Stimulated activated CD4-positive, alpha-beta T cell treated with anti-CD3 and anti-CD28 coated beads, Interleukin-1b, Interleukin-23, amount 100 ng/mL, for 24 hours (primary cell): ENCODE measurements around the gene PACRG.

Experiments
- DNase-seq, 4 experiments: peaks; one replicate each; pipeline ENCODE4 v3.0.0-alpha.2; 2020; ENCODE audit warnings: low read depth in 4 of 4, low spot score in 1 of 4

PACRG gene

DNA sequence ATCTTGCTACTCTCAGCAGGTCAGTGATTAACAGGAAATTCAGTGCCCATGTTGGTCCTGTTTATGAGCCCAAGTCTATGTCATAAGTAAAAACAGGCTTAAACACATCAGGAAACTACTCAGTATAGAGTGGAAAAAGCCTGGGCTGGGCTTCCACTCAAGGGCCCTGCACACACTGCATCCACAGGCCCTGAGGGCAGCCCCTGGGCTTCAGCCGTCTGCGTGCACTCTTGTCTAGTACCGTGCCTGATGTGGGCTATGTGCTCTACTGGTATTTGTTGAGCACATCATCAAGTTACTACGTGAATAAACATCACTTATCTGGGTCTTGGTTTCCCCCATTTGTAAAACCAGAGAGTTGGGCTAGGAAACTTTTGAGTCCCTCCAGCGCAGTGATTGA, 135.2 kb downstream of the PACRG start:
- no peak for DNase-seq

DNA sequence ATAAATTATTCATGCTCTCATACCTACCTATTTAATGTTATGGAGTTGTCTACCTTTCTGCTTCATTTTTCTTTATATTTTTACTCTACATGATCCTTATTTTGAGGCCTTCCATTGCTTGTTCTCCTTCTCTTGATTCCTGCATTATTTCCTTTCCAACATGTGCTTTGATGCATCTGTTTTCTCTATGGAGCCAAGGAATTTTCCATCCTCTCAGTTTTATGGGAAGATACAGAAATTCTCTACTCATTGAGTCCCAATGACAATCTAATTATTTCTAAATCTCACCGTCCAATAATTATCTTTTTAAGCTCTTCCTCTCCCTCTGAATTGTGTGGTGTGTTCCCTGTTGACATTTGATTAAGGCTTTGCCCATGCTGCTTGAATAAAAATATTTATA, 136.0 kb downstream of the PACRG start:
- DNase-seq: no peak

DNA sequence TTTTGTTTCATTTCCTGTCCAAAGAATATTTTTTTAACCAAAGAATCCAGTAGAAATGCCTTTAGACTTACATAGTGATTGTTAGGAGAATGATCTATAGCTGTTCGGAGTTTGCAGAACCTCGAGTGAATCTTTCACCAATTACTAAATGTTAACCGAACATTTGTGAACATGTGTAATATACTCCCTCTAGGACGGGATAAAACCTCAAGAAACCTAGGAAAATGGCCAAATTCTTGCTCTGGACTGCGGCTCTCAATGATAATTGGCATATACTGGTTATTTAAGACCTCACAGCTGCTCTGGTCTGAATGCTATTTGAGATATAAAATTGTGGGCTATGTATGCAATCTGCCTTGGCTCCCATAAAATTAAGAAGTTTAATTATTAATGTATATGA, 137.1 kb downstream of the PACRG start:
- no peak for DNase-seq

DNA sequence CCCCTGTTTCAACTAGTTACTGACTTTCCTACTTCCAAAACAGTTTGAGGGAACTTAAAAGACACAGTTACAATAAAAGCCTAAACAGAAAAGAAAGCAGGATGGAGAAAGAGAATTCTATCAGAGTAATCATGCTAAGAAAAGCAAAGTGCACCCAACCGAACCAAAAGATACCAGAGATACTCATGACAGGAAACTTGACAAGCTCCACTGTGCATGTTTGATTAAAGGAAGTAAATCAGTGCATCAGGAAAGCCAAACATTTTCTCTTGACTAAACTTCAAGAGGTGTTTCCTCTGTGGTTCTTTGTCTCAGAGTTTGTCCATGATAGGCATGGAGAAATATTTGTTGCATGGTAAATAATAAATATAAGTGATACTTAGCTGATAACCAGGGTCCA, 138.9 kb downstream of the PACRG start:
- no peak for DNase-seq

DNA sequence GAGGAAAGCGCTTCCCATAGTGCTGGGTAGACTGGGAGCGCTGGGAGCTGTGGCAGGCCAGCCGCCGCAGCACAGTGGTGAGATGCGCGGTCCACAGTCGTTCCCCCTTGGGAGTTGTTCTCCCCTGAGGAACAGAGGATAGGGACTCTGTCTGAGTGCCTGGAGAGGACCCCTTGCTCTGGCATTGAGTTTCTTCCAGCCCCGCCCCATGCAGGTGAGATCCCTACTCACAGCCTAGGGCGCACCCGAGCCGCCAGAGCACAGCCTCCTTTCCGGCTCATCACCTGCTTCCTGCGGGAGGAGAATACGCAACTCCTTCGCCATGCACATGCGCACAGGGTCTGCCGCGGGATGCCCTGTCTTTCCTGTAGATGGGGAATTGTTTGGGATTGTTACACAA, 140.6 kb downstream of the PACRG start:
- DNase-seq: no peak

DNA sequence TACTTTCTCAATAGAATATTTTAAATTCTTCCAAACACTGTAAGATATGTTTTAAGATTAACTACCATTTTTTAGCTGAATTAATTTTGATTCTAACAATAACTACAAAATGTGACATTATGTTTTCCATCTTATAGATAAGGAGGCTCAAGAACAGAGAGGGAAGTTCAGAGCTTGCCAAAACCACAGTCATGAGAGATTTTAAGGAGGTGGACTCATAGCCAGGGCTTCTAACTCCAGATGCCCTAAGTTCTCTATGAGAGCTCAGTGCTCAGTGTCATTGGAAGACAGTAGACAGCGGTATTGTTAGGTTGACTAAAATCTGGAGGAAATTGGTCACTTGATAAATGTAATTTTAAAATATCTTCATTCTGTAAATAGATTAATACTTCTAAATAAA, 144.2 kb downstream of the PACRG start:
- DNase-seq: no peak

DNA sequence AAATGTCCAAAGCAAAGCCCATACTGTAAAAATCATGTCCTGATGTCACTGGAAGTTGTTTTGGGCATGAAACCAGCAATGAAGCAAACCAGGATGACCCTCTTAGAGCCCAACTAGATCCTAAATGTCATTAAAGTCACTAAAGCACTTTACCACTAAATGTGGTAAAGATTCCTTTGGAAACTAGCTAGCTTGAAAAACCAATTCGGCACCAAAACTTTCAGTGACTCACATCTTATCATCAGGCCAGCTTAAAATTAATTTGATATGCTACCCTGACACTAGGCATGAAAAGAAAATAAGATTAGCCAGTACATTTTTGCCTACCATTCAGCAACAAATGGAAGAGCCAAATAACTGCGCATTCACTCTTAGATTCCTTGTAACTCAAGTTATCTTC, 145.8 kb downstream of the PACRG start:
- no peak for DNase-seq

DNA sequence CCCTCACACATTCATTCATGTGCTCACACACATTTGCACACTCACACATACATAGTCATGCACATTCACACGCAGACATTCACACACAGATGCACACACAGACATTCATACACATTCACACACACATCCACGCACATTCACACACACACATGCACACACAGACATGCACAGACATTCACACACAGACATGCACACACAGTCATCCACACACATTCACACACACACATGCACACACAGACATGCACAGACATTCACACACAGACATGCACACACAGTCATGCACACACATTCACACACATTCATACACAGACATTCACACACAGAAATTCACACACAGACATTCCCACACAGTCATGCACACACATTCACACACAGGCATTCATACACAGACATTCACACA, 147.3 kb downstream of the PACRG start:
- no peak for DNase-seq

DNA sequence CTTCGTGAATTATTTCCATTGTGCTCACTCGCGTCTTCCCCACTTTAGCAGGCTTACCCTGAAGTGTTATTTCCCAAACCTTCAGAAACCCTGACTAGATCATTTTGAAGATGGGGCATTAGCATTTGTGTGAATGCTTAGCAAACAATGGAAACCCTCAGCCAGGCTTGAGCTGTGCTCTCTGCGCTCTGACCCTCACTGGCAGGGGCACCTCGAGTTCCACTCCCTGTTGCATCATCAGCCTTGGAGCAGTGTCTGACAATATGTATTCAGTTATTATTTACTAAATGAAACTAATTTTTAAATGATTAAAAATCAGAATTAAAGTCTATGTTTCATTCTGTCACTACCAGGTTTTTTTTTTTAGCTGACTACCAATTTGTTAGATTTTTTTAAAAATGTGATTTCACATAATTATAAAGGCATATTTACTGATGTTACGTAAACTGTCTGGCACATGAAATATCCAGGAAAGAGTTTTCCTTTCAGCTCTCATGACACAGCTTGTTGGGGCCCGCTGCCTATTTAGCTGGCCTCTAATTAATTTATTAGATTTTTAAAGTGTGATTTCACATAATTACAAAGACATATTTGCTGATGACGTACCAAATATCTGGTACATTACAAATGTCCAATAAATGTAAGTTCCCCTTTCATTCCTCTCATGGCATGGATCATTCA, 155.2 kb downstream of the PACRG start:
- no peak for DNase-seq

DNA sequence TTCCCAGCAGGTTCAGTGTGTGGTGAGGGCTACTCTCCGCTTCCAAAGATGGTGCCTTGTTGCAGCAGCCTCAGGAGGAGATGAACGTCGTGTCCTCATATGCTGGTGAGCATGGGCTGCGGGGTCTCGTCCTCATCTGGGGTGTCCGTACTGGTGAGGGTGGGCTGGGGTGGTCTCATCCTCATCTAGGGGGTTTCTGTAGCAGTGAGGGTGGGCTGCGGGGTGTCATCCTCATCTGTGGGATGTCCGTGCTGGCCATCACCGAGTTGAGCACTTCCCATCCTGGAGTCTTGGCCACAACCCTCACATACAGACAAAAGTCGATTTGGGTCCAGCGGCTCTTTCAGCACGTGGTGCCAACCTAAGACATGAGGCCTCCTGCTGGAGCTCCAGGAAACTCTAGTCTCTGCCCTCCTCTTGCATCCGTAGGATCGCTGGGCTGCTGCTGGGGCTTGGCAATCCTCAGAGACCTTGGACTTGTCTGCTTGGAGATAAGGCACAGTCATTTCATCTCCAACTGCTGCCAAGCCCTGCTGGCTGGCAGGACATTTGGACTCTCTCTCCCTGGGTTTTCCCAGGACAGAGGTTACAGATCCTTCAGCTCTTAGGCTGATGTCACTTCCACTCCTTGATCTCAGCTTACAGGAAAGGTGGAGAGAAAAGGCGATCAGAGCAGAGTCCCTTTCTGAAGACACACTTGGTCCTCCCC, 160.4 kb downstream of the PACRG start:
- DNase-seq: no peak

DNA sequence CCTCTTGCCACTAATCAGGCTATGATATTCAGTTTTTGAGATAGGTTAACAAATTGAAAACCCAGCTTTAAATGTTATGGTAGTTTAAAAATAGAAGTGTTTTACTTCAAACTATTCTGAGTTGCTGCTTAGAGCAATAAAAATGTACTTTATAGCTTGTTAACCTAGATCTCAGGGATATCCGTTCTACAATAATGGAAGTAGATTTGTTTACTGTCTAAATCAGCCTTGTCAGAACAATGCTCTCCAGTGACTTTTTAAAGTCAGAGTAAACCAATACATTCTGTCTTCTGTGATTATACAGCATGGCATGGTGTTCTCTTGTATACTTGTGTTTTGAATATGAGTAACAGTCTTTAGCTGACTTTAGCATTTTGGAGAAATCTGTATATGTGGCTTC, 161.5 kb downstream of the PACRG start:
- no peak for DNase-seq

DNA sequence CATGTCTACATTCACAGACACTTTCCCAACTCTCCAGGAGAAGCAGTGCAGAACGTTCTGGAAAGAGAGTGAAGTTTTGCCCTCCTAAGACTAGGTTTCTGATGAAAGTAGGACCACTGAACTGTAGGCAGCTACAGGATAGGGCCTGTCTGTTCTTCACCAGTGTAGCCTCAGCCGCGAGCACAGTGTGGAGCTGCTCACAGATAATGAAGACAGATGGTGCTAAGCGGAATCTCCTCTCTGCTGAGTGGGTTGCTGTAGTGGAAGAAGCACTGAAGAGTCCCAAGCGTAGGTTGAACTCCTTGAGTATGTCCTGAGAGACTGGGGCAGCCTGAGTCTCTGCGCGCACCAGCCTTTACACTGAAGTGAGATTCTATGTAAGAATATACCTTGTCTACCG, 170.2 kb downstream of the PACRG start:
- no peak for DNase-seq

DNA sequence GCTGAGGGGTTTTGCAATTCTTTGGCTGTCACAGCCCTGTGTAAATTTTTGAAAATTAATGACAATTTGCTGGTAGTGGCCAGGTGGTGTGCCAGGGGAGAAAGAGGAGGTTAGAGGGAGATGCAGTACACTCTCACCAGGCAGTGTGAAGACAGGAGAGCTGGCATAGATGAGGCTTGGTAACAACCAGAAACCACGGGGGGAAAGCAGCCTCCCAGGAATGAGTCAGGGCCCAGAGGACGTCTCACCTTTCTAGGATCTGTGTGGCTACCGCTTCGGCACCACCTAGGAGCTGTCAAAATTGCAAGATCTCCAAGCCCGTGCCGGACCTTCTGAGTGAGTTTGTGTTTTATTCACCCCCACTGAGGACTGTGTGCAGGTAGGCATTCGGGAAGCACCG, 171.4 kb downstream of the PACRG start:
- DNase-seq: no peak

DNA sequence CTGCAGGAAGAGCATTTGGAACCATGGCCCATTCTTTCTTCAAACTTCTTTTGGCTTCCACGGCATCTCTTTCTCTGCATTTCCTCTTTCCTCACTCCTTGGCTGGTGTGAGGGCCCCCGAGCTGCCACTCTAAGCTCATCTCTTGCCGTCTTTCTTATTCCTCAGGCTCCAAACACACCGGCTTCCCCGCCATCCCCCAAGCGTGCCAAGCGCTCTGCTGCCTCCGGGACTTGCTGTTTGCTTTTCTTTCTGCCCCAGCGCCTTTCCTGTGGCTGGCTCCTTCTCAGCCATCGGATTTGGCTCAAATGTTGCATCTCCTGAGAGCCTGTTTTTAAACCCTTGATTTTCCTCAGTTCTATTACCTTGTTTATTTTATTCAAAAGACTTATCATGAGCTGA, 172.7 kb downstream of the PACRG start:
- no peak for DNase-seq

DNA sequence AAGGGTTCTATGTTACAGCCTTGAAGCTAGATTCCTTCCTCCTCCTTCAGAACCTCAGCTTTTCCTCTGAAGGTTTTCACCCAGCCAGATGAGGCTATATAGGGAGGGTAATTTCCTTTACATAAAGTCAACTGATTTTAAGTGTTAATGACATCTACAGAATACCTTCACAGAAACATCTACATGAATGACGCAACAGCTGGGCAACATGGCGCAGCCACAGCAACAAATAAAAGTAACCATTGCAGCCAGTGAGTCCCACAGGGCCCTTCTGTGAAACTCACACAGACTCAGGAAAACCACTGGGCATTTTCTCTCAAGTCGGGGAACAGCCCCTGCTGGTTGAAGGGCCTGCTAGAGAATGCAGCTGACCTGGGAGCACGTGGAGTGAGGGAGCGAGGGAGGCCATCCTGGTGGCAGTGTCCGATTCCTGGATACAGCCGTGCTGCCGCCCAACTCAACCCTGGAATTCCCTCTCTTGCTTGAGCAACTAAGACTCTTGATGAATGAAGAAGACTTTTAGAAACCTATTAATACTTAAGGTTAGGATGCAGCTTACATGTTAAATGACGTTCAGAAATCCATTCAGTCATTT, 176.4 kb downstream of the PACRG start:
- DNase-seq: no peak

DNA sequence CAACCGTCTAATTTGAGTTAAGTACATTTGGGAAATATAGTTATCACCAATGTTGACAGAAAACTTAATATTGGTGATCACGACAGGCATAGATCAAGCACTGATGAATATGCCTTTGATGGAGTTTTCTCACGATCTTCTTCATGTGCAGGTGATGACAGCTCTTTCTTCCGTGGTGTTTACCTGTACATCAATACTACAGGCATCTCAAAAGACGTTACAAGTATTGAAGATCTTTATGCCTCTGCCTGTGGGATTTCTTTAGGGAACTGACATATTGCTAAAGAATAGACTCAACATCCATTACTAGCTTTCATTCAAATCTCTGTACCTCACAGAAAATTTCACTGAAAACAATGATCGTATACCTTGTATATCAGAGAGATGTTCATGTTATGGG, 178.7 kb downstream of the PACRG start:
- no peak for DNase-seq

DNA sequence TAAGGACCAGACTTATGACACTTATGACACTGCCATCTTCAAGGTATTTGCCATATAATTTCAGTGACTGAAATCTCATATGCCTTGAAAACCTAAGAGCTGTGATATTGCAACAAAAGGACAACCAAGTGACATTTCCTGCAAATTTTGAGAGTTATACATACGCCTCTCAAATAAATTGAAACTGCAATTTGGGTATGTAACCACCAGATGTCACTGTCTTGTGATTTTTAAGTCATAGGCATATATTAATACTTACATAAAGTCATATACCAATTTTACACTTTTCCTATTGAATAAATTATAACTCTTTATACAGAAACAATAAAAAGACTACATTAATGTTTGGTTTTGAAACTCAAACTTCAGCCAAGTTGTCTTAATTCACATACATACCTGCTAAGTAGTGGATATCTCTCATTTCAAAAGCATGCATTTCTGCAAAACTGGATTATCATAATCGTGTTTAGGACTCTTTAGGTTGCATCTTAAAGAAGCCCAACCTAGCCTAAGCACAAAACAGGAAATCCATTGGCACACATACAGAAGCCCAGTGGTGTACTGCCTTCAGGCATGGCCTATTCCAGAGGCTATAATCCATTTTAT, 180.2 kb downstream of the PACRG start:
- no peak for DNase-seq

DNA sequence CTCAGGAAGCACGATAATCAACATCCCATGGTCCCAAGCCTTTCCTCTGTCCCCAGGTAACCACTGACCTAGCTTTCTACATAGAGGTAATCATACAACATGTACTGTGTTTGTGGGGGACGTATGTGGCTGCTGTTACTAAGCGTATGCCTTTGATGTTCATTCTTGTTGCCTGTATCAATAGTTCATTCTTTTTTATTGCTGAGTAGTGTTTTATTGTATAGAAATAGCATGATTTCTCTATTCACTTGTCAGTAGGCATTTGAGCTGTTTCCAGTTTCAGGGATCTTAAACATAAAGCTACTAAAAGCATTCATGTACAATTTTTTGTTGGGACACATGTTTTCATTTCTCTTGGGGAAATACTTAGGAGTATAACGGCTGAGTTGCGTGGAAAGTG, 185.4 kb downstream of the PACRG start:
- no peak for DNase-seq

DNA sequence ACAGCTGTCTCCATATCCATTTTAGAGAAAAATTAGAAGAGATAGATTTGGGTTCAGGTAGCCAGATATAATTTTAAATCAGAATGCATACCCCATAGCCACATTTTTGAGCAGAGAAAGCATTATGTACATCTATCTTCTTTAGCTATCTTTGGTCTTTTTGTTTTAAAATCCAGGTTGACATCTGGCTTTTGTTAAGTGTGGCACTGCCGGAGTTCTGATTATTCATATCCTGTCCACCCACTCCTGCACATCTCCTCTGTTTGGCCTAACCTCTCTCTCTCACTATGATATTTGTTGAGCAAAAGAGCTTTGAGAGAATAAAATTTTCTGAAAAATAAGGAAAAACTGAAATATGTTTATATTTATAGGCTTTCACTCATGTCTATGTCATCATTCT, 189.7 kb downstream of the PACRG start:
- no peak for DNase-seq

DNA sequence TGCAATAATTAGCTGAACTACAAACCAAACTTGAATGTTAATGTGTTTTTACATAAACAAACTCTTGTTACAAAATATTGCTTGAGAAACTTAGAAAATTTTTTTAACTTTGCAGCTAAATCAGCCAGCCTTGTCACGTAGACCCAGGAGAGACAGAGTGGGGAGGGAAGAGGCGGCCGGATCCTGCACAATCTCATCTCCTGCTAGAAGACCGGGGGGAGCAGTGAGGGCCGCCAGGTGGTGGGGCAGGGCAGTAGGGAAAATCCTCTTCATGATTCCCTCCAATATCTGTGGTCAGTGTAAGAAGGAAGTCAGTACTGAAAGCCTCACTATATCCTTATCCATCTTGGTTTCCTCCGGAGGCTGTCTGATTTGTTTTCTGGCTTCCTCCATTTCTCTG, 193.3 kb downstream of the PACRG start:
- DNase-seq: no peak

DNA sequence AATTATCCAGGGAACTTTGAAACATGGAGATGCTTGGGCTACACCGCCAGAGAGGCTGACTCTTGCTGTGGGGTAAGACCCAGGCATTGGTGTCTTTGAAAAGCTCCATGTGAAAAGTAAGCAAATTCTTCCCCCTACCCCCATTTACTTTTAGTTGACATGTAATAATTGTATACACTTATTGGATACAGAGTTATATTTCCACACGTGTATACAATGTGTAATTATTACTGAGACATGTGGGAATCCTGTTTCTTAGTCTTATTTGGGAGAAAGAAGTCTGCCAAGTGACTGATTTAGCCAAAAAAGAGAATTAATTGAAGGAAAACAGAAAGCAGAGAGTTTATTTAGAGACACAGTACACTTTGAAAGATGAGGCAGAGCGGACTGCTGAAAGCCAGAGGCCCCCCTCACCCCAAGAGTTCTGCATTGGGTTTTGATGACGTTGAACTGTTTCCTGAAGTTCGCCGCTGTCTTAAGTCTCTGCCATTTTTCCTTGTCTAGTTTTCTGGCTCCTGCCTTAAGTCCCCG, 193.8 kb downstream of the PACRG start:
- DNase-seq: no peak

DNA sequence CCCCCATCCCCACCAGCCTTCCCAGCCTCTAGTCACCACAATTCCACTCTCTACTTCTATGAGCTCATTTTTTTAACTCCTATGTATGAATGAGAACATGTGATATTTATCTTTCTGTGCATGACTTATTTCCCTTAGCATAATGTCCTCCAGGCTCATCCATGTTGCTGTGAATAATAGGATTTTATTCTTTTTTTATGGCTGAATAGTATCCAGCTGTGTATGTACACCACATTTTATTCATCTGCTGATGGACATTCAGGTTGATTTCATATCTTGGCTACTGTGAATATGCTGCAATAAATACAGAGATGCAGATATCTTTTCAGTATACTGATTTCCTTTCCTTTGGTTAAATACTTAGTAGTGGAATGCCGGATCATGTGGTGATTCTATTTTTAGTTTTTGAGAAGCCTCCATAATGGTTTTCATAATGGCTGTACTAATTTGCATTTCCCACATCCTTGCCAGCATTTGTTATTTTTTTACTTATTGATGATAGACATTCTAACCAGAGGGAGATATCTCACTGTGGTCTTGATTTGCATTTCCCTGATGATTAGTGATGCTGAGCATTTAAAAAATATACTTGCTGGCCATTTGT, 194.9 kb downstream of the PACRG start:
- no peak for DNase-seq
